ENCODE results near the gene WWP2.
"Not testable (repeated sequence)": the region's sequence is repeated elsewhere in the genome, so short reads cannot be mapped to it uniquely, and the experiment has no call there.

The WWP2 gene

GRCh38 chr16:69831212-69832123 lies 69.3 kb downstream of the WWP2 start:
- no peak for DNase-seq

- no peak for DNase-seq
These were observed 71.5 kb downstream of the WWP2 start for GRCh38 chr16:69833357-69834282.

- no peak for DNase-seq
These were observed 72.8 kb downstream of the WWP2 start for GRCh38 chr16:69834807-69835466.

GRCh38 chr16:69836257-69836656 lies 74.1 kb downstream of the WWP2 start:
- DNase-seq, result no peak

- DNase-seq, result no peak
These were observed 75.2 kb downstream of the WWP2 start for GRCh38 chr16:69837380-69837779.

- DNase-seq, result no peak
These were observed 76.4 kb downstream of the WWP2 start for GRCh38 chr16:69838489-69838888.

- DNase-seq, result no peak
These were observed 77.1 kb downstream of the WWP2 start for GRCh38 chr16:69839240-69839688.

- DNase-seq, result no peak
These were observed 77.8 kb downstream of the WWP2 start for GRCh38 chr16:69839798-69840409.

GRCh38 chr16:69840975-69841374 lies 78.8 kb downstream of the WWP2 start:
- DNase-seq, result no peak

- DNase-seq, result no peak
These were observed 82.3 kb downstream of the WWP2 start for GRCh38 chr16:69844441-69844840.

GRCh38 chr16:69845181-69845580 lies 83.0 kb downstream of the WWP2 start:
- DNase-seq, result no peak

- no peak for DNase-seq
These were observed 85.5 kb downstream of the WWP2 start for GRCh38 chr16:69847643-69848042.

GRCh38 chr16:69848637-69849545 lies 86.8 kb downstream of the WWP2 start:
- no peak for DNase-seq

GRCh38 chr16:69851491-69852240 lies 89.5 kb downstream of the WWP2 start:
- DNase-seq, result no peak

- DNase-seq, result no peak
These were observed 90.7 kb downstream of the WWP2 start for GRCh38 chr16:69852815-69853214.

- DNase-seq, result no peak
These were observed 91.3 kb downstream of the WWP2 start for GRCh38 chr16:69853481-69853880.

GRCh38 chr16:69854776-69855175 lies 92.6 kb downstream of the WWP2 start:
- DNase-seq, result not testable (repeated sequence)

- no peak for DNase-seq
These were observed 93.5 kb downstream of the WWP2 start for GRCh38 chr16:69855592-69855991.

- DNase-seq, result no peak
These were observed 96.3 kb downstream of the WWP2 start for GRCh38 chr16:69858191-69859104.

All from activated CD4-positive, alpha-beta T cell treated with anti-CD3 and anti-CD28 coated beads for 48 hours (primary cell).